Lung (tissue), 12 donors: ENCODE results near the gene ZNF770. TPM values are rescaled to one million over a fixed set of nuclear protein-coding genes. Genes with fewer than 3 reads are reported as not detected.

Experiments used
- ATAC-seq: fragments of 200-7000 bp; cut with Tn5 transposase; one replicate; pipeline ENCODE4 v1.9.1; 2020; ENCODE audit warnings: moderate number of reproducible peaks; ENCODE audit not compliant: insufficient read depth, low FRiP score
- DNase-seq, 3 donors: peaks; one replicate each; pipeline ENCODE4 v3.0.0-alpha.2; 2013 to 2017
- H3K27ac ChIP-seq, 2 donors: one replicate each; pipeline ENCODE4 v1.5.1; 2013; ENCODE audit warnings: mild to moderate bottlenecking in 2 of 2, moderate library complexity in 2 of 2, control low read depth in 1 of 2, inconsistent platforms in 1 of 2, low read depth in 1 of 2, low read length in 1 of 2
- H3K27me3 ChIP-seq, 3 donors: one replicate each; pipeline ENCODE4 v1.5.1; 2013; ENCODE audit warnings: low read length in 2 of 3; ENCODE audit not compliant: control insufficient read depth in 3 of 3, insufficient read depth in 3 of 3
- H3K36me3 ChIP-seq, 4 donors: one replicate each; pipeline ENCODE4 v1.5.1; 2013; ENCODE audit warnings: low read length in 4 of 4, mild to moderate bottlenecking in 1 of 4, moderate library complexity in 1 of 4; ENCODE audit not compliant: control insufficient read depth in 4 of 4, insufficient read depth in 4 of 4
- H3K4me1 ChIP-seq, 5 donors: one replicate each; pipeline ENCODE4 v1.5.1; 2013; ENCODE audit warnings: low read length in 5 of 5, mild to moderate bottlenecking in 2 of 5, moderate library complexity in 1 of 5; ENCODE audit not compliant: control insufficient read depth in 5 of 5, insufficient read depth in 5 of 5
- H3K4me3 ChIP-seq: one replicate; pipeline ENCODE4 v1.5.1; 2013; ENCODE audit warnings: mild to moderate bottlenecking, control low read depth, moderate library complexity
- H3K9ac ChIP-seq, 2 donors: one replicate each; pipeline ENCODE4 v1.5.1; 2013; ENCODE audit warnings: low read length in 2 of 2, control low read depth in 1 of 2; ENCODE audit not compliant: insufficient read depth in 1 of 2
- H3K9me3 ChIP-seq, 4 donors: one replicate each; pipeline ENCODE4 v1.5.1; 2013; ENCODE audit warnings: low read length in 3 of 4, mild to moderate bottlenecking in 1 of 4, moderate library complexity in 1 of 4; ENCODE audit not compliant: control insufficient read depth in 4 of 4, insufficient read depth in 3 of 4
- WGBS, 2 donors: extraction: QIAGEN DNeasy Blood & Tissue Kit; methylation state at CpG; one replicate each; pipeline ENCODE4 v1.1.7; 2013; 5-methylcytosine and 5-hydroxymethylcytosine counted together
- polyA plus RNA-seq, 2 donors: library from polyadenylated mRNA; stranded (reverse); fragments of 200-250 nt; gene quantifications; one replicate each; pipeline ENCODE4 v1.2.1, GENCODE V29; 2013
- total RNA-seq, 2 donors: library from RNA; depleted of rRNA in 1 of 2; stranded (reverse); fragments of >200 nt in 1 of 2; gene quantifications; one replicate each; pipeline ENCODE4 v1.2.1, GENCODE V29; 2014 to 2021
- TF ChIP-seq, protein P1 (sequence below): IDR thresholded peaks from 2 replicates; pipeline ENCODE4 v1.5.1; 2012; ENCODE audit warnings: mild to moderate bottlenecking; ENCODE audit errors: control extremely low read depth, extremely low read depth
- donor health status: control.
- donor health status: control.
- donor health status: Bipolar disorder and iron deficiency.
- donor health status: healthy.
- donor health status: DM: yes; HTN: yes; CAD: no.

Gene ZNF770
- total and polyA plus RNA-seq, 4 donors: 8.2 to 38.3 (median 19.0) TPM

DNA sequence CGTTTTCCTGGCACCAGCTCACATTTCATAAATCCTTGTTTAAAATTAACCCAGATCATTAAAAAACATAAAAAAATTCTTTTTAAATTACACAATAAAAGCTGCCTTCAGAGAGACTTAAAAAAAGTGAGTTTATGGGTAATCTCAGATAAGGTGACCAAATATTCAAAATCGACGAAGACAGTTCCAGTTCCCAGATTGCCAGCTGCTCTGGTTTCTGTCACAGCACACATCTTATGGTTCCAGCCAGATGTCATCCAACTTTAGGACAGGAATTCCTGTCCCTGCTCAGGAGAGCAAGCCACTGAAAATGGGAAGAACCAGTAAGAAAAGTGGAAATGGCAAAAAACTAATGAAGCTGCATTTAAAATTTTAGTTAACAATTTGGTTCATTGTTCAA, 15.8 kb upstream of the ZNF770 start:
- Histone ChIP-seq H3K27me3 (no peaks in the 10 kb centered on the region), H3K9me3 (no peaks in the 10 kb centered on the region), H3K36me3 (no peaks in the 10 kb centered on the region), H3K9ac (no peak overlapping the region), H3K4me3 (no peak overlapping the region), H3K27ac (no peak overlapping the region), H3K4me1 (no peaks in the 10 kb centered on the region)
- TF ChIP-seq, protein P1, sequence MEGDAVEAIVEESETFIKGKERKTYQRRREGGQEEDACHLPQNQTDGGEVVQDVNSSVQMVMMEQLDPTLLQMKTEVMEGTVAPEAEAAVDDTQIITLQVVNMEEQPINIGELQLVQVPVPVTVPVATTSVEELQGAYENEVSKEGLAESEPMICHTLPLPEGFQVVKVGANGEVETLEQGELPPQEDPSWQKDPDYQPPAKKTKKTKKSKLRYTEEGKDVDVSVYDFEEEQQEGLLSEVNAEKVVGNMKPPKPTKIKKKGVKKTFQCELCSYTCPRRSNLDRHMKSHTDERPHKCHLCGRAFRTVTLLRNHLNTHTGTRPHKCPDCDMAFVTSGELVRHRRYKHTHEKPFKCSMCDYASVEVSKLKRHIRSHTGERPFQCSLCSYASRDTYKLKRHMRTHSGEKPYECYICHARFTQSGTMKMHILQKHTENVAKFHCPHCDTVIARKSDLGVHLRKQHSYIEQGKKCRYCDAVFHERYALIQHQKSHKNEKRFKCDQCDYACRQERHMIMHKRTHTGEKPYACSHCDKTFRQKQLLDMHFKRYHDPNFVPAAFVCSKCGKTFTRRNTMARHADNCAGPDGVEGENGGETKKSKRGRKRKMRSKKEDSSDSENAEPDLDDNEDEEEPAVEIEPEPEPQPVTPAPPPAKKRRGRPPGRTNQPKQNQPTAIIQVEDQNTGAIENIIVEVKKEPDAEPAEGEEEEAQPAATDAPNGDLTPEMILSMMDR: no peak
- ATAC-seq (no peak), DNase-seq (no peak)
- WGBS, 2 donors: 61 to 78% methylated on average over 3 of the region's 3 CpGs

DNA sequence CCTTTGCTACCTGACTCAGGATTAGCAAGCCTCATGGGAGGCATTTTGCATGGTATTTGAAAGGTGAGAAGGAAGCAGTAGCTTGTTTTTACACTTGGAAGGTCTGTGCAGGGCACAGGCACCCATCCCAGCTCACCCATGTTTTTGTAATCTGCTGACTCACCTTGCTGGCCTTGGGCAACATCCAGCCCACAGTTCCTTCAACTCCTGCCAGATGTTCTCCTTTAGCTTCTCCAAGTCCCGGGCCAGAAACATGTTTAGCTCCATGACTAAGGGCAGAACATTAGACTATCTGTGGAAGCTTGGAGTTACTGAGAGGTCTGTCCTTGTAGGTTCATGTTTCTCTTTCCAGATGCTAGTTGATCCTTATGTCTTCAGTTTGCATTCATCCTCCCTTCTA, 12.4 kb upstream of the ZNF770 start:
- Histone ChIP-seq H3K27ac (no peak overlapping the region), H3K9me3 (no peaks in the 10 kb centered on the region), H3K4me1 (no peaks in the 10 kb centered on the region), H3K36me3 (no peaks in the 10 kb centered on the region), H3K4me3 (no peak overlapping the region), H3K9ac (no peak overlapping the region), H3K27me3 (no peaks in the 10 kb centered on the region)
- TF ChIP-seq, protein P1: no peak
- no peak for DNase-seq
- 23 to 57% methylated on average over 1 of the region's 1 CpG for WGBS, 2 donors
- no peak for ATAC-seq

DNA sequence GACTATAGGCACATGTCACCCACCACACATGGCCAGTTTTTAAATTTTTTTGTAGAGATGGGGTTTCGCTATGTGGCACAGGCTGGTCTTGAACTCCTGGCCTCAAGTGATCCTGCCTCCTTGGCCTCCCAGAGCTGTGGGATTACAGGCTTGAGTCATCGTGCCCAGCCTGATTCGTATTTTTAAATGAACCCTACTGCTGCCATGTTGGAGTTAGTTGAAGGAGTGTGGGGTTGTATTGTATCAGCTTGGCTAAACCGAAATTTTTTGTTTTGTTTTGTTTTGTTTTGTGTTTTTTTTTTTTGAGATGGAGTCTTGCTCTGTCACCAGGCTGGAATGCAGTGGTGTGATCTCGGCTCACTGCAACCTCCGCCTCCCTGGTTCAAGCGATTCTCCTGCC, 11.8 kb upstream of the ZNF770 start:
- Histone ChIP-seq H3K27me3 (no peaks in the 10 kb centered on the region), H3K9me3 (no peaks in the 10 kb centered on the region), H3K36me3 (no peaks in the 10 kb centered on the region), H3K9ac (no peak overlapping the region), H3K4me3 (no peak overlapping the region), H3K4me1 (no peaks in the 10 kb centered on the region), H3K27ac (no peak overlapping the region)
- ATAC-seq: no peak
- no peak for DNase-seq
- 94 to 99% methylated on average over 7 of the region's 7 CpGs for WGBS, 2 donors
- TF ChIP-seq, protein P1: no peak

DNA sequence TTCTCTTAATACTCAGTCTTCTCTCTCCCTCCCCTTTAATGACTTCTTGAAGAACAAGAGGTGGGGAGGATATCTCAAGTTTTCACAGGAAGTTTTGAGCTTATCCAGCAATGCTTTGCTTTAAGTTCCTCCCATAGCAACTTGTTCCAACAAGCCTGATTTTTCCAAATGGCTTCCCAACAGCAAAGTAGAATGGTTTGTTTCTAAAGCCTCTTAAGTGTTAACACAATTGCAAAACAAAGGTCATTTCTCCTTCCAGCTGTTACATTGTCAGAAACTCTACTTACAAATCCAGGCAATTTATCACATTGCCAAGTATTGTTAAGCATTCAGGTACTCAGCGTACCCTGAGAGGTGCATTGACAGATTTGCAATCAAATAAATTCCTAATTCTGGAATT, 6.8 kb upstream of the ZNF770 start:
- ATAC-seq (no peak), DNase-seq (no peak)
- TF ChIP-seq, protein P1: no peak
- Histone ChIP-seq H3K9ac (no peak overlapping the region), H3K27ac (no peak overlapping the region), H3K4me3 (no peak overlapping the region), H3K4me1 (no peaks in the 10 kb centered on the region), H3K9me3 (no peaks in the 10 kb centered on the region), H3K27me3 (no peaks in the 10 kb centered on the region), H3K36me3 (no peaks in the 10 kb centered on the region)
- 81 to 88% methylated on average over 1 of the region's 1 CpG for WGBS, 2 donors
